ENCODE measurements around the gene IGSF9B. TPM values are rescaled to one million over a fixed set of nuclear protein-coding genes. Genes with fewer than 3 reads are reported as not detected.

IGSF9B gene
- polyA plus RNA-seq, 1 experiment = 0.05 TPM

DNA sequence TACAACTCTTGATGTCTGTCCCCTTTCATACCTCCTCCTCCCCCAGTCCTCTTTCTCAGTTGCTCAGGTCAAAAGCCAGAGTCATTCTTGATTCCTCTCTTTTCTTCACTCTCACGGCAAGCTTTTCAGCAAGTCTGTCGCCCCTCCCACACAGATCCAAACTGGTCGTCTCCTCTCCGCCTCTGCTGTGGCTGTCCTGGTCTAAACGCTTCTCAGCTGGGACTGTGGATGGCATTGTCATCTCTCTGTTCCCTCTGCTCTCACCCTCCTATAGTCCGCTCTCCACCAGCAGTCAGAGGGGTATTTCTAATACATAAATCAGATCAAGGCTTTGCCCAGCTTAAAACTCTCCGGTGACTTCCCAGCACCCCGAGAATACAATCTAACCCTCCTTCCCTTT lies 64.6 kb downstream of the IGSF9B start:
- CTCF ChIA-PET = no interaction called here

DNA sequence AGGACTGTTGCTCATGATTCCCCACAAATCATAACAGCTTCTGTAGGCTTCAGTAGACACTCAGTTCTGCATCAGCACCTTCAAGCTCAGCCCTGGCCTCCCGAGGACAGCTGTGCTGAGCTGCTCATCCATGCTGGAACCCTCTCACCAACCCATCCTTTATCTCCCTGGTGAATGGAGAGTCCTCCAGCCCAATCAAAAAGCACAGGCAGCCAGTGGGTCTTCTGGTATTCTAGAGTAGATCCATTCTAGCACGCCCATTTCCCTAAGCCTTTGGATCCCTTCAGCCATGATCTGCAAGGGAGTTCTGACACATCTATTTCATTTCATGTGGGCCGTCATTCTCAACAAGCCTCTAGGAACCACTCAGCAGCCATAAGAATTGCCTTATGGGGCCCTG lies 66.9 kb downstream of the IGSF9B start:
- no peaks in the 10 kb centered on the region for H3K27me3 ChIP-seq (ENCODE audit: control insufficient read depth, insufficient read depth, low read length)
- CTCF ChIA-PET = no interaction called here
- H3K36me3 ChIP-seq (ENCODE audit: control insufficient read depth, insufficient read depth, low read length) = no peaks in the 10 kb centered on the region
- no peak overlapping the region for H3K4me3 ChIP-seq (ENCODE audit: low read depth, low read length)
- POLR2A ChIA-PET = no interaction called here
- no peak for DNase-seq (ENCODE audit: low read depth)
- TF ChIP-seq, protein P1, sequence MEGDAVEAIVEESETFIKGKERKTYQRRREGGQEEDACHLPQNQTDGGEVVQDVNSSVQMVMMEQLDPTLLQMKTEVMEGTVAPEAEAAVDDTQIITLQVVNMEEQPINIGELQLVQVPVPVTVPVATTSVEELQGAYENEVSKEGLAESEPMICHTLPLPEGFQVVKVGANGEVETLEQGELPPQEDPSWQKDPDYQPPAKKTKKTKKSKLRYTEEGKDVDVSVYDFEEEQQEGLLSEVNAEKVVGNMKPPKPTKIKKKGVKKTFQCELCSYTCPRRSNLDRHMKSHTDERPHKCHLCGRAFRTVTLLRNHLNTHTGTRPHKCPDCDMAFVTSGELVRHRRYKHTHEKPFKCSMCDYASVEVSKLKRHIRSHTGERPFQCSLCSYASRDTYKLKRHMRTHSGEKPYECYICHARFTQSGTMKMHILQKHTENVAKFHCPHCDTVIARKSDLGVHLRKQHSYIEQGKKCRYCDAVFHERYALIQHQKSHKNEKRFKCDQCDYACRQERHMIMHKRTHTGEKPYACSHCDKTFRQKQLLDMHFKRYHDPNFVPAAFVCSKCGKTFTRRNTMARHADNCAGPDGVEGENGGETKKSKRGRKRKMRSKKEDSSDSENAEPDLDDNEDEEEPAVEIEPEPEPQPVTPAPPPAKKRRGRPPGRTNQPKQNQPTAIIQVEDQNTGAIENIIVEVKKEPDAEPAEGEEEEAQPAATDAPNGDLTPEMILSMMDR (IDR thresholded peaks at IDR 0.05; ENCODE audit: insufficient read depth, low read depth, low read length) = no peak

More for the DNA sequence above, 64.6 kb downstream of the IGSF9B start:
- Histone ChIP-seq H3K27me3 (ENCODE audit: control insufficient read depth, insufficient read depth, low read length) (no peaks in the 10 kb centered on the region), H3K36me3 (ENCODE audit: control insufficient read depth, insufficient read depth, low read length) (no peaks in the 10 kb centered on the region), H3K4me3 (ENCODE audit: low read depth, low read length) (no peak overlapping the region)
- DNase-seq (ENCODE audit: low read depth) = no peak
- TF ChIP-seq, protein P1 (IDR thresholded peaks at IDR 0.05; ENCODE audit: insufficient read depth, low read depth, low read length) = no peak
- POLR2A ChIA-PET = no interaction called here

DNA sequence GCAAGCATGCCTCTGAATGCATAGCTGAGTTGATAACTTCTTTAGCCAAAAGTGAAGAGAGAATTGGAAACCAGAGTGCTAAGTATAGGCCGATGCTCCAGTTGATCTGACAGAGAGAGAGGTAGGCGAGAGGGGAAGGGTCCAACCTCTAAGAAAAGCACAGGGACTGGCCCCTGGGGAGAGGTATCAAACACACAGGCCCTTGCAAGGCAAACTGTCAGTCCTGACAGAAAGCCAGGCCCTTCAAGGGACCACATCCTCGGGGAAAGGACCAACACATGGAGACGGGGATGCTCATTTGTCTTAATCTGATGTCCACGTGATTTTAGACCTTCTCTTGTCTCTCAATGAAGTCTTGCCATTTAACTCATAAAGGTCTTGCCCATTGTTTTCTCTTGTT lies 67.6 kb downstream of the IGSF9B start:
- ChIA-PET CTCF (no interaction called here), POLR2A (no interaction called here)
- TF ChIP-seq, protein P1 (IDR thresholded peaks at IDR 0.05; ENCODE audit: insufficient read depth, low read depth, low read length) = no peak
- Histone ChIP-seq H3K4me3 (ENCODE audit: low read depth, low read length) (no peak overlapping the region), H3K36me3 (ENCODE audit: control insufficient read depth, insufficient read depth, low read length) (no peaks in the 10 kb centered on the region), H3K27me3 (ENCODE audit: control insufficient read depth, insufficient read depth, low read length) (no peaks in the 10 kb centered on the region)
- no peak for DNase-seq (ENCODE audit: low read depth)

DNA sequence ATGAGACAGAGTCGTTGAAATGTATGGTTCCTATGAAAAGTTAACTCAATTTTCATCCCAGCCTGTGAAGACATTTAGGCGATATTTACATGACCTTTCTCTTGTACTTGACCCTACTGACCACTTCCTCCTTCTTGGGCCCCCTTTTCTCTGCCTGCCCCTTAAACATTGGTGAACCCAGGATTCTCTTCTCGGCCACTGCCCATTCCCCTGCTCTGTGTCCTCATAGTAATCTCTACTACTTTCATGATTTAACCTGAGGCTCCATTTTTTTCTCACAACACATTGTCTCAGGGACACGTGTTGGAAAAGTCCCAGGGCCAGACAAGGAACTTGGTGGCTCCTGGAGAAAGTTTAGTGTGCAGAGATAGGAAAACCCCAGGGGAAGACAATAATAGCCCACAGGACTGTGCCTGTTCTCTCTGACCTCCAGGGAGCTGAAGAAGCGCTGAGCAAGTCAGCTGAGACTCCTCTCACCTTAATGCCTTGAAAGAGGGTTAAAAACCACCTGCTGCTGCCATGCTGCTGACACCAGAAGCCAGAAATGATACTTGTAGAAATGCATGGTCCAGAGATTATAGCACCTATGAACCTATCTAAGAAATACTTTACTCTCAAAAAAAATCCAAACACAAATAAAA lies 69.0 kb downstream of the IGSF9B start:
- Histone ChIP-seq H3K36me3 (ENCODE audit: control insufficient read depth, insufficient read depth, low read length) (no peaks in the 10 kb centered on the region), H3K27me3 (ENCODE audit: control insufficient read depth, insufficient read depth, low read length) (no peaks in the 10 kb centered on the region), H3K4me3 (ENCODE audit: low read depth, low read length) (no peak overlapping the region)
- ChIA-PET POLR2A (no interaction called here), CTCF (no interaction called here)
- TF ChIP-seq, protein P1 (IDR thresholded peaks at IDR 0.05; ENCODE audit: insufficient read depth, low read depth, low read length) = no peak
- no peak for DNase-seq (ENCODE audit: low read depth)

DNA sequence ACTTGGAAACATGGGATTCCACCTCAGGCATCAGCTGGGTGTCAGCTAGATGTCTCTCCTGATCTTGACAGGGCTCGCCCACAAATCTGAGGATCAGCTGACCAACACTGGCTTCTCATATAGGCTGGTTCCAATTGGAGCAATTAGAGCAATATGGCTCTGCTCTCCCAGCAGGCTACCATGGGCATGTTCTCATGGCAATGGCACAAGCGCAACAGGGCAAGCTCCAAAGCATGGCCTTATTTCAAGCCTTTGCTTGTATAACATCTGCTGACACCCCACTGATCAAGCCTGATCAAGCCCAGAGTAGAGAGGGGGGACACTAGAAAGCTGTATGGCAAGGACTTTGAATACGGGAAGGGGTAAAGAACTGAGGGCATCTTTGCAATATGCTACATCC lies 70.7 kb downstream of the IGSF9B start:
- TF ChIP-seq, protein P1 (IDR thresholded peaks at IDR 0.05; ENCODE audit: insufficient read depth, low read depth, low read length) = no peak
- no peak overlapping the region for H3K4me3 ChIP-seq (ENCODE audit: low read depth, low read length)
- H3K27me3 ChIP-seq (ENCODE audit: control insufficient read depth, insufficient read depth, low read length) = no peaks in the 10 kb centered on the region
- no peak for DNase-seq (ENCODE audit: low read depth)
- POLR2A ChIA-PET = no interaction called here
- no peaks in the 10 kb centered on the region for H3K36me3 ChIP-seq (ENCODE audit: control insufficient read depth, insufficient read depth, low read length)
- CTCF ChIA-PET = no interaction called here

Data from BJ (cell line).